Measurements from ENCODE around the gene GPR155.
"Not testable (repeated sequence)": the region's sequence is repeated elsewhere in the genome, so short reads cannot be mapped to it uniquely, and the experiment has no call there.

Gene GPR155

GRCh38 chr2:174392706-174393105 lies 94.1 kb downstream of the GPR155 start:
- Histone ChIP-seq H3K4me1 (ENCODE audit: control insufficient read depth, low read length) (peaks cover 24% of the 10 kb centered on the region), H3F3A (ENCODE audit: control insufficient read depth, insufficient read depth) (peaks cover 7% of the 10 kb centered on the region; the same call in 1 of the 2 replicates), H3K9me3 (ENCODE audit: control insufficient read depth, insufficient read depth, low read length) (no peaks in the 10 kb centered on the region), H3K27ac (ENCODE audit: low read depth, low read length) (no peak overlapping the region), H3K4me3 (ENCODE audit: low read length) (no peak overlapping the region), H3K36me3 (ENCODE audit: control insufficient read depth, low read length) (peaks cover 6% of the 10 kb centered on the region), H3K27me3 (ENCODE audit: control insufficient read depth, low read length) (no peaks in the 10 kb centered on the region), H4K20me1 (ENCODE audit: control insufficient read depth, insufficient read depth, low read depth, low read length) (no peaks in the 10 kb centered on the region), H3K4me2 (ENCODE audit: low read length) (no peak overlapping the region), H3K79me2 (ENCODE audit: control insufficient read depth, low read length) (peaks cover 41% of the 10 kb centered on the region), H3K9me2 (replicated peaks; ENCODE audit: control insufficient read depth, low read length) (no peaks in the 10 kb centered on the region)
- TF ChIP-seq CTCF (IDR thresholded peaks at IDR 0.05; ENCODE audit: low read depth, low read length, poor library complexity, severe bottlenecking) (no peak), EZH2phosphoT487 (IDR thresholded peaks at IDR 0.05; ENCODE audit: borderline replicate concordance, low read length) (no peak)

- Histone ChIP-seq H3K4me1 (ENCODE audit: control insufficient read depth, low read length) (peaks cover 15% of the 10 kb centered on the region), H3K36me3 (ENCODE audit: control insufficient read depth, low read length) (peaks cover 18% of the 10 kb centered on the region), H3K79me2 (ENCODE audit: control insufficient read depth, low read length) (peaks cover 35% of the 10 kb centered on the region)
- not testable (repeated sequence) for H3K27me3 ChIP-seq (ENCODE audit: control insufficient read depth, low read length); H3K9me2 ChIP-seq (replicated peaks; ENCODE audit: control insufficient read depth, low read length); H3K4me2 ChIP-seq (ENCODE audit: low read length); H3F3A ChIP-seq (ENCODE audit: control insufficient read depth, insufficient read depth); H3K27ac ChIP-seq (ENCODE audit: low read depth, low read length); H4K20me1 ChIP-seq (ENCODE audit: control insufficient read depth, insufficient read depth, low read depth, low read length); H3K4me3 ChIP-seq (ENCODE audit: low read length); H3K9me3 ChIP-seq (ENCODE audit: control insufficient read depth, insufficient read depth, low read length)
Observed at GRCh38 chr2:174390303-174390702, 96.5 kb downstream of the GPR155 start.

GRCh38 chr2:174389542-174389941 lies 97.3 kb downstream of the GPR155 start:
- Histone ChIP-seq H3K9me2 (replicated peaks; ENCODE audit: control insufficient read depth, low read length) (no peaks in the 10 kb centered on the region), H3K79me2 (ENCODE audit: control insufficient read depth, low read length) (peaks cover 28% of the 10 kb centered on the region), H4K20me1 (ENCODE audit: control insufficient read depth, insufficient read depth, low read depth, low read length) (no peaks in the 10 kb centered on the region), H3K36me3 (ENCODE audit: control insufficient read depth, low read length) (peaks cover 18% of the 10 kb centered on the region), H3K4me2 (ENCODE audit: low read length) (no peak overlapping the region), H3K4me3 (ENCODE audit: low read length) (no peak overlapping the region), H3K9me3 (ENCODE audit: control insufficient read depth, insufficient read depth, low read length) (no peaks in the 10 kb centered on the region), H3K27me3 (ENCODE audit: control insufficient read depth, low read length) (no peaks in the 10 kb centered on the region), H3K4me1 (ENCODE audit: control insufficient read depth, low read length) (peaks cover 11% of the 10 kb centered on the region), H3F3A (ENCODE audit: control insufficient read depth, insufficient read depth) (no peaks in the 10 kb centered on the region), H3K27ac (ENCODE audit: low read depth, low read length) (no peak overlapping the region)
- TF ChIP-seq CTCF (IDR thresholded peaks at IDR 0.05; ENCODE audit: low read depth, low read length, poor library complexity, severe bottlenecking) (no peak), EZH2phosphoT487 (IDR thresholded peaks at IDR 0.05; ENCODE audit: borderline replicate concordance, low read length) (no peak)

- not testable (repeated sequence) for H3K27ac ChIP-seq (ENCODE audit: low read depth, low read length); H3K4me3 ChIP-seq (ENCODE audit: low read length); H3F3A ChIP-seq (ENCODE audit: control insufficient read depth, insufficient read depth); H3K4me1 ChIP-seq (ENCODE audit: control insufficient read depth, low read length); H3K9me3 ChIP-seq (ENCODE audit: control insufficient read depth, insufficient read depth, low read length); H3K27me3 ChIP-seq (ENCODE audit: control insufficient read depth, low read length); H3K9me2 ChIP-seq (replicated peaks; ENCODE audit: control insufficient read depth, low read length); H3K4me2 ChIP-seq (ENCODE audit: low read length); H4K20me1 ChIP-seq (ENCODE audit: control insufficient read depth, insufficient read depth, low read depth, low read length)
- Histone ChIP-seq H3K79me2 (ENCODE audit: control insufficient read depth, low read length) (peaks cover 19% of the 10 kb centered on the region), H3K36me3 (ENCODE audit: control insufficient read depth, low read length) (peaks cover 22% of the 10 kb centered on the region)
Observed at GRCh38 chr2:174388706-174389105, 98.1 kb downstream of the GPR155 start.

Measured in DOHH2 (cell line).